GM23338 (cell line): Measurements from ENCODE around the gene TMEM43. TPM values are rescaled to one million over a fixed set of nuclear protein-coding genes. Genes with fewer than 3 reads are reported as not detected.

Experiments used
- ATAC-seq: fragments of 200-7000 bp; cut with Tn5 transposase; 3 replicates; pipeline ENCODE4 v1.9.1; 2020
- DNase-seq: peaks from one replicate; pipeline ENCODE4 v3.0.0-alpha.2; 2015; ENCODE audit warnings: low spot score
- H2AFZ ChIP-seq: fragments of 200-600 bp; sonication (generic); 2 replicates; pipeline ENCODE4 v1.8.0; 2016; ENCODE audit warnings: antibody characterized with exemption, mild to moderate bottlenecking, moderate library complexity
- H3F3A ChIP-seq: fragments of 200-600 bp; sonication (generic); replicated peaks from 2 replicates; pipeline ENCODE4 v1.8.0; 2017; ENCODE audit warnings: antibody characterized with exemption, mixed run types, low read depth
- H3K27ac ChIP-seq: fragments of 200-600 bp; sonication (generic); 2 replicates; pipeline ENCODE4 v1.6.1; 2016; ENCODE audit warnings: low read depth
- H3K27me3 ChIP-seq: fragments of 200-600 bp; sonication (generic); 2 replicates; pipeline ENCODE4 v1.8.0; 2016; ENCODE audit warnings: mild to moderate bottlenecking, mixed run types, moderate library complexity; ENCODE audit not compliant: insufficient read depth
- H3K36me3 ChIP-seq: fragments of 200-600 bp; sonication (generic); 2 replicates; pipeline ENCODE4 v1.8.0; 2016; ENCODE audit warnings: mild to moderate bottlenecking; ENCODE audit not compliant: insufficient read depth
- H3K4me1 ChIP-seq: fragments of 200-600 bp; sonication (generic); 2 replicates; pipeline ENCODE4 v1.8.0; 2016; ENCODE audit warnings: mild to moderate bottlenecking, moderate library complexity; ENCODE audit not compliant: insufficient read depth
- H3K4me2 ChIP-seq: fragments of 200-600 bp; sonication (generic); 2 replicates; pipeline ENCODE4 v1.7.1; 2017; ENCODE audit warnings: mixed run types
- H3K4me3 ChIP-seq: fragments of 200-600 bp; sonication (generic); 2 replicates; pipeline ENCODE4 v1.6.1; 2016; ENCODE audit warnings: mixed run types
- H3K79me2 ChIP-seq: fragments of 200-600 bp; sonication (generic); replicated peaks from 2 replicates; pipeline ENCODE4 v1.8.0; 2017; ENCODE audit warnings: mild to moderate bottlenecking; ENCODE audit not compliant: insufficient read depth
- H3K9me2 ChIP-seq: fragments of 200-600 bp; sonication (generic); 2 replicates; pipeline ENCODE4 v1.8.0; 2017; ENCODE audit not compliant: insufficient read depth
- H4K20me1 ChIP-seq: fragments of 200-600 bp; sonication (generic); replicated peaks from 2 replicates; pipeline ENCODE4 v1.8.0; 2017; ENCODE audit warnings: mild to moderate bottlenecking; ENCODE audit not compliant: insufficient read depth
- H3K27ac Mint-ChIP-seq: 2 replicates; pipeline ENCODE4 v1.8.0; 2020; ENCODE audit warnings: inconsistent platforms, mild to moderate bottlenecking, moderate library complexity, mixed read lengths
- H3K27me3 Mint-ChIP-seq: 3 replicates; pipeline ENCODE4 v1.8.0; 2022; ENCODE audit warnings: low read depth, mild to moderate bottlenecking, moderate library complexity, mixed read lengths, inconsistent platforms; ENCODE audit not compliant: insufficient read depth, poor library complexity
- H3K36me3 Mint-ChIP-seq: 3 replicates; pipeline ENCODE4 v1.8.0; 2021; ENCODE audit warnings: low read depth, mild to moderate bottlenecking, inconsistent platforms, moderate library complexity, mixed read lengths
- H3K4me1 Mint-ChIP-seq: 3 replicates; pipeline ENCODE4 v1.8.0; 2020; ENCODE audit warnings: mild to moderate bottlenecking, inconsistent platforms, mixed read lengths
- H3K4me3 Mint-ChIP-seq: 3 replicates; pipeline ENCODE4 v1.8.0; 2021; ENCODE audit warnings: moderate library complexity, mild to moderate bottlenecking, inconsistent platforms, mixed read lengths
- H3K9me3 Mint-ChIP-seq: 3 replicates; pipeline ENCODE4 v1.8.0; 2020; ENCODE audit warnings: moderate library complexity, mild to moderate bottlenecking, inconsistent platforms, mixed read lengths
- CREB1 ChIP-seq: fragments of 250-450 bp; sonication (Bioruptor Pico); IDR thresholded peaks from 2 replicates; pipeline ENCODE4 v1.5.0; 2020; ENCODE audit warnings: low read depth, mild to moderate bottlenecking, moderate library complexity
- EZH2phosphoT487 ChIP-seq: fragments of 200-600 bp; sonication (generic); IDR thresholded peaks from one replicate; pipeline ENCODE4 v1.8.1; 2018; ENCODE audit warnings: antibody characterized with exemption; ENCODE audit not compliant: unreplicated experiment
- polyA plus RNA-seq: library from polyadenylated mRNA; unstranded; fragments of >200 nt; fragmentation: Nextera tagmentation; extraction: Ambion mirVana; gene quantifications from 2 replicates; pipeline ENCODE4 v1.2.1, GENCODE V29; 2016
- total RNA-seq: library from RNA; depleted of rRNA; stranded (reverse); fragments of >200 nt; shearing (Covaris generic); gene quantifications from 2 replicates; pipeline ENCODE4 v1.2.3, GENCODE V29; 2014
- TF ChIP-seq, protein P1 (sequence below): IDR thresholded peaks from one replicate; pipeline ENCODE4 v1.6.1; 2018; ENCODE audit warnings: antibody characterized with exemption; ENCODE audit not compliant: unreplicated experiment
- TF ChIP-seq, protein P2 (sequence below): IDR thresholded peaks from 2 replicates; pipeline ENCODE4 v1.6.1; 2016; ENCODE audit warnings: antibody characterized with exemption
- TF ChIP-seq, protein P3 (sequence below), 2 experiments: fragments of 200-600 bp in 1 of 2; sonication (generic) in 1 of 2; conservative IDR thresholded peaks; 2 replicates each; pipeline versions ENCODE4 v1.5.1 to v1.6.1; 2016 to 2017; ENCODE audit warnings: antibody characterized with exemption in 2 of 2, low read depth in 2 of 2, mild to moderate bottlenecking in 2 of 2, moderate library complexity in 1 of 2

The TMEM43 gene
- total and polyA plus RNA-seq, 2 experiments from 2014 or later: 15.9 to 34.7 TPM

DNA sequence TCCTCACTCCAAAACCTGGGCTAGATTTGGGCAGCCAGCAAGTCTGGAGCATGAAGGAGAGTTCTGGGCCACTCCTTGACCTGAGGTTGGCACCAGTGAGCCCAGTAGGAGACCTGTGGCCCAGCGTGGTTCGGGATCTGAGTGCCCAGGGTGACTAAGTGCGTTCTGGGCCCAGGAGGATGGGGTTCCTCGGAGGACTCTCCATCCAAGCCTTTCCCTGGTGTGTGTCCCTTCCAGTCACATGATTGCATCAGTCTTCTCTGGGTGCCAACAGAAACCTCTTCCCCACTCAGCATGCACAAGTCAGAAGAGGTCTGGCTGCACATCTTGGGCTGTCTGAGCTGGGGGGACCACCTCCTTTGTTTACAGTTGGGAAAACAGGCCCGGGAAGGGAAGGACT is 14.9 kb downstream of the TMEM43 start:
- H2AFZ ChIP-seq: no peak overlapping the region
- H3K4me1 Mint-ChIP-seq: peaks cover 5% of the 10 kb centered on the region
- H3K9me3 Mint-ChIP-seq: no peaks in the 10 kb centered on the region
- H3K27me3 Mint-ChIP-seq: peaks cover 6% of the 10 kb centered on the region
- H4K20me1 ChIP-seq: no peaks in the 10 kb centered on the region
- H3K4me1 ChIP-seq: 0 out of 2 replicates have a peak, but pooled peaks cover 4% of the 10 kb centered on the region
- no peak overlapping the region for H3K27ac Mint-ChIP-seq
- DNase-seq: no peak
- no peak overlapping the region for H3K27ac ChIP-seq
- H3K4me3 ChIP-seq: no peak overlapping the region
- ATAC-seq: no peak
- no peaks in the 10 kb centered on the region for H3F3A ChIP-seq
- TF ChIP-seq EZH2phosphoT487: no peak
- TF ChIP-seq, protein P1, sequence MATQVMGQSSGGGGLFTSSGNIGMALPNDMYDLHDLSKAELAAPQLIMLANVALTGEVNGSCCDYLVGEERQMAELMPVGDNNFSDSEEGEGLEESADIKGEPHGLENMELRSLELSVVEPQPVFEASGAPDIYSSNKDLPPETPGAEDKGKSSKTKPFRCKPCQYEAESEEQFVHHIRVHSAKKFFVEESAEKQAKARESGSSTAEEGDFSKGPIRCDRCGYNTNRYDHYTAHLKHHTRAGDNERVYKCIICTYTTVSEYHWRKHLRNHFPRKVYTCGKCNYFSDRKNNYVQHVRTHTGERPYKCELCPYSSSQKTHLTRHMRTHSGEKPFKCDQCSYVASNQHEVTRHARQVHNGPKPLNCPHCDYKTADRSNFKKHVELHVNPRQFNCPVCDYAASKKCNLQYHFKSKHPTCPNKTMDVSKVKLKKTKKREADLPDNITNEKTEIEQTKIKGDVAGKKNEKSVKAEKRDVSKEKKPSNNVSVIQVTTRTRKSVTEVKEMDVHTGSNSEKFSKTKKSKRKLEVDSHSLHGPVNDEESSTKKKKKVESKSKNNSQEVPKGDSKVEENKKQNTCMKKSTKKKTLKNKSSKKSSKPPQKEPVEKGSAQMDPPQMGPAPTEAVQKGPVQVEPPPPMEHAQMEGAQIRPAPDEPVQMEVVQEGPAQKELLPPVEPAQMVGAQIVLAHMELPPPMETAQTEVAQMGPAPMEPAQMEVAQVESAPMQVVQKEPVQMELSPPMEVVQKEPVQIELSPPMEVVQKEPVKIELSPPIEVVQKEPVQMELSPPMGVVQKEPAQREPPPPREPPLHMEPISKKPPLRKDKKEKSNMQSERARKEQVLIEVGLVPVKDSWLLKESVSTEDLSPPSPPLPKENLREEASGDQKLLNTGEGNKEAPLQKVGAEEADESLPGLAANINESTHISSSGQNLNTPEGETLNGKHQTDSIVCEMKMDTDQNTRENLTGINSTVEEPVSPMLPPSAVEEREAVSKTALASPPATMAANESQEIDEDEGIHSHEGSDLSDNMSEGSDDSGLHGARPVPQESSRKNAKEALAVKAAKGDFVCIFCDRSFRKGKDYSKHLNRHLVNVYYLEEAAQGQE: no peak
- TF ChIP-seq, protein P2, sequence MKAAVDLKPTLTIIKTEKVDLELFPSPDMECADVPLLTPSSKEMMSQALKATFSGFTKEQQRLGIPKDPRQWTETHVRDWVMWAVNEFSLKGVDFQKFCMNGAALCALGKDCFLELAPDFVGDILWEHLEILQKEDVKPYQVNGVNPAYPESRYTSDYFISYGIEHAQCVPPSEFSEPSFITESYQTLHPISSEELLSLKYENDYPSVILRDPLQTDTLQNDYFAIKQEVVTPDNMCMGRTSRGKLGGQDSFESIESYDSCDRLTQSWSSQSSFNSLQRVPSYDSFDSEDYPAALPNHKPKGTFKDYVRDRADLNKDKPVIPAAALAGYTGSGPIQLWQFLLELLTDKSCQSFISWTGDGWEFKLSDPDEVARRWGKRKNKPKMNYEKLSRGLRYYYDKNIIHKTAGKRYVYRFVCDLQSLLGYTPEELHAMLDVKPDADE: no peak
- no peak overlapping the region for H3K4me2 ChIP-seq
- no peaks in the 10 kb centered on the region for H3K79me2 ChIP-seq
- peaks cover 4% of the 10 kb centered on the region for H3K36me3 ChIP-seq
- H3K36me3 Mint-ChIP-seq: peaks cover 41% of the 10 kb centered on the region
- H3K4me3 Mint-ChIP-seq: no peak overlapping the region
- no peaks in the 10 kb centered on the region for H3K27me3 ChIP-seq
- H3K9me2 ChIP-seq: no peaks in the 10 kb centered on the region

DNA sequence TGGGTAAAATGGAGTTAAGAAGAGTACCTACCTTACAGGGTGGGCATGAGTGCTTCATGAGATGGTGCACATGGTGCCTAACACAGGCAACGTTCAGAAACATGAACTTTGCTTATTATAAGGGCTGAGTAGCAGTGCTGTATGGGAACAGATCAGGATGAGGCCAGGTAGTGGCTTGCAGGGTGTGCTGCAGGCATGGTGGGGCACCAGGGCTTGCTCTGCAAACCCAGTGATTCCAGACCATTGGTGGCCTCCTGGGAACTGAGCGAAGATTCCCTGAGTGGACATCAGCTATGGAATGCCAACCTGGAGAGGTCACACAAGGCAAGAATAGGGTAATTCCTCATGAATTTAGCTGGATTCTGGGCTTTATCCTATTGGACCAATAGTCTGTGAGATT is 15.8 kb downstream of the TMEM43 start:
- peaks cover 4% of the 10 kb centered on the region for H3K36me3 ChIP-seq
- Mint-ChIP-seq H3K4me3 (no peak overlapping the region), H3K9me3 (no peaks in the 10 kb centered on the region), H3K4me1 (peaks cover 9% of the 10 kb centered on the region), H3K27ac (no peak overlapping the region), H3K27me3 (peaks cover 2% of the 10 kb centered on the region), H3K36me3 (peaks cover 37% of the 10 kb centered on the region)
- H3F3A ChIP-seq: no peaks in the 10 kb centered on the region
- ATAC-seq (no peak), DNase-seq (no peak)
- 0 out of 2 replicates have a peak, but pooled peaks cover 4% of the 10 kb centered on the region for H3K4me1 ChIP-seq
- no peak overlapping the region for H2AFZ ChIP-seq
- no peaks in the 10 kb centered on the region for H3K79me2 ChIP-seq
- no peak overlapping the region for H3K4me2 ChIP-seq
- H3K4me3 ChIP-seq: no peak overlapping the region
- no peak overlapping the region for H3K27ac ChIP-seq
- no peaks in the 10 kb centered on the region for H3K27me3 ChIP-seq
- no peaks in the 10 kb centered on the region for H4K20me1 ChIP-seq
- H3K9me2 ChIP-seq: no peaks in the 10 kb centered on the region
- TF ChIP-seq, protein P2: no peak
- TF ChIP-seq, protein P1: no peak
- TF ChIP-seq, protein P3, sequence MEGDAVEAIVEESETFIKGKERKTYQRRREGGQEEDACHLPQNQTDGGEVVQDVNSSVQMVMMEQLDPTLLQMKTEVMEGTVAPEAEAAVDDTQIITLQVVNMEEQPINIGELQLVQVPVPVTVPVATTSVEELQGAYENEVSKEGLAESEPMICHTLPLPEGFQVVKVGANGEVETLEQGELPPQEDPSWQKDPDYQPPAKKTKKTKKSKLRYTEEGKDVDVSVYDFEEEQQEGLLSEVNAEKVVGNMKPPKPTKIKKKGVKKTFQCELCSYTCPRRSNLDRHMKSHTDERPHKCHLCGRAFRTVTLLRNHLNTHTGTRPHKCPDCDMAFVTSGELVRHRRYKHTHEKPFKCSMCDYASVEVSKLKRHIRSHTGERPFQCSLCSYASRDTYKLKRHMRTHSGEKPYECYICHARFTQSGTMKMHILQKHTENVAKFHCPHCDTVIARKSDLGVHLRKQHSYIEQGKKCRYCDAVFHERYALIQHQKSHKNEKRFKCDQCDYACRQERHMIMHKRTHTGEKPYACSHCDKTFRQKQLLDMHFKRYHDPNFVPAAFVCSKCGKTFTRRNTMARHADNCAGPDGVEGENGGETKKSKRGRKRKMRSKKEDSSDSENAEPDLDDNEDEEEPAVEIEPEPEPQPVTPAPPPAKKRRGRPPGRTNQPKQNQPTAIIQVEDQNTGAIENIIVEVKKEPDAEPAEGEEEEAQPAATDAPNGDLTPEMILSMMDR (conservative IDR thresholded peaks at IDR 0.05; ENCODE audit: low read depth in 2 of 2): no peak
- no peak for TF ChIP-seq CREB1 (CRISPR knock-in tag)
